Measurements from ENCODE around the gene CTNNA1.
"Not testable (repeated sequence)": the region's sequence is repeated elsewhere in the genome, so short reads cannot be mapped to it uniquely, and the experiment has no call there.

Gene CTNNA1

GRCh38 chr5:138833080-138833479 lies 79.9 kb downstream of the CTNNA1 start (continued):
- TF ChIP-seq ZNF626 (tag by site-specific recombination; IDR thresholded peaks at IDR 0.05) (no peak), EGR2 (tag by site-specific recombination; IDR thresholded peaks at IDR 0.05; ENCODE audit: low read depth) (no peak)

DNA sequence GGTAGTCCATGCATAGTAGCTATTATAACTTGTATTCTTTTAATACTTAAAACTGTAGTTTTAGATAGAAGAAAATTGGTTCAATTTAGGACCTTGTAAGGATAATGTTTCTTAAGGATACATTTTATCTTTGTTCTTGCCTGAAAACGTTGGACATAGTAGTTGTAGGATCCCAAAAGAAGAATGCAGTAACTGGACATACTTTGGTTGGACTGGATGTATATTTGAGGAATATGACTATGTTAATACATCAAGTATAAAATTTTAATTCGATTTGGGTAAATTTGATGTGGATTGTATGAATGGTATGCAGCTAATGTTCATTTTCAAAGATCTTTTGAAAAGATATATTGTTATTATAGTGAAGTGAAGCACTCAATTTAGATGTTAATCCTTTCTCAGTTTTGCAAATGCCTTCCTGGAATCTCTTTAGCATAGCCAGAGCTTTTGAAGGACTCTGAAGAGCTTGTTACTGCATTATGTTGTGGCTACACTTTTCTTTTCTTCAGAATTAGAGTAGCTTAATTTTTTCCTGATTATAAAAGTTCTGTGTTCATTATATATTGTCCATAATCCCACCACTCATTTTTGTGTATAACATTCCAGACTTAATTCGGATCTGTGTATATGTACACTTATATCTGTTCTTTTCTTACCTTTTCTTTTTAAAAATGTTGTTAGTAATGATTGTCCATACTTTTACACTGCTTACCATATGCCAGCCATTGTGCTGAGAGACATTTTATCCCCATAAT lies 80.7 kb downstream of the CTNNA1 start:
- Histone ChIP-seq H3K36me3 (ENCODE audit: control insufficient read depth in 2 of 2, insufficient read depth in 1 of 2, low read length in 2 of 2) (peaks cover 7 to 14% of the 10 kb centered on the region in 2 experiments), H3K4me1 (ENCODE audit: control insufficient read depth, insufficient read depth, low read length) (peaks cover 8% of the 10 kb centered on the region), H3K9me3 (ENCODE audit: control insufficient read depth, insufficient read depth, low read depth, low read length) (no peaks in the 10 kb centered on the region), H3K27ac (ENCODE audit: extremely low read depth, low read depth, low read length) (no peak overlapping the region), H3K4me3 (ENCODE audit: low read depth, low read length) (no peak overlapping the region)
- POLR2A ChIA-PET, result no interaction called here
- TF ChIP-seq SP3 (tag by site-specific recombination; IDR thresholded peaks at IDR 0.05), result no peak
- CTCF ChIA-PET, result interaction anchor here (0.6 to 1.2 kb wide), 4 partner anchors 9 to 273 kb away, joined by 3 to 8 read pairs (median 4); no protein-coding TSS in a partner anchor

DNA sequence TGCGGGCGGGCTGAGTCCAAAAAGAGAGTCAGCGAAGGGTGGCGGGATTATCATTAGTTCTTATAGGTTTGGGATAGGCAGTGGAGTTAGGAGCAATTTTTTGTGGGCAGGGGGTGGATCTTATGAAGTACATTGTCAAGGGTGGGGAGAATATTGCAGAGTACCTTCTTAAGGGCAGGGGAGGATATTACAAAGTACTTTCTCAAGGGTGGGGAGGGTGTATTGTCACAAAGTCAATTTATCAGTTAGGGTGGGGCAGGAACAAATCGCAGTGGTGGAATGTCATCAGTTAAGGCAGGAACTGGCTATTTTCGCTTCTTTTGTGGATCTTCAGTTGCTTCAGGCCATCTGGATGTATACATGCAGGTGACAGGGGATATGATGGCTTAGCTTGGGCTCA lies 81.6 kb downstream of the CTNNA1 start:
- H3K27ac ChIP-seq (ENCODE audit: extremely low read depth, low read depth, low read length); H3K36me3 ChIP-seq (ENCODE audit: control insufficient read depth in 2 of 2, insufficient read depth in 1 of 2, low read length in 2 of 2); H3K4me3 ChIP-seq (ENCODE audit: low read depth, low read length); POLR2A ChIA-PET; H3K9me3 ChIP-seq (ENCODE audit: control insufficient read depth, insufficient read depth, low read depth, low read length): not testable (repeated sequence)
- CTCF ChIA-PET, result interaction anchor here (1.2 to 1.3 kb wide), 2 partner anchors 9 to 10 kb away, joined by 5 to 8 read pairs; no protein-coding TSS in a partner anchor
- peak; percentile 22; the same call in 1 of the 2 replicates for TF ChIP-seq KLF1 (tag by site-specific recombination; IDR thresholded peaks at IDR 0.05)
- peaks cover 11% of the 10 kb centered on the region for H3K4me1 ChIP-seq (ENCODE audit: control insufficient read depth, insufficient read depth, low read length)

- Histone ChIP-seq H3K9me3 (ENCODE audit: control insufficient read depth, insufficient read depth, low read depth, low read length) (no peaks in the 10 kb centered on the region), H3K4me3 (ENCODE audit: low read depth, low read length) (no peak overlapping the region), H3K4me1 (ENCODE audit: control insufficient read depth, insufficient read depth, low read length) (peaks cover 5% of the 10 kb centered on the region), H3K27ac (ENCODE audit: extremely low read depth, low read depth, low read length) (no peak overlapping the region), H3K36me3 (ENCODE audit: control insufficient read depth in 2 of 2, insufficient read depth in 1 of 2, low read length in 2 of 2) (no peaks in the 10 kb centered on the region)
- CTCF ChIA-PET, result interaction anchor here (0.6 kb wide), 1 partner anchor 18 kb away, joined by 3 read pairs; no protein-coding TSS in a partner anchor
- TF ChIP-seq AEBP2 (tag by site-specific recombination; IDR thresholded peaks at IDR 0.05; ENCODE audit: borderline replicate concordance) (no peak), ZNF830 (tag by site-specific recombination; IDR thresholded peaks at IDR 0.05; ENCODE audit: low read depth) (no peak), ZSCAN18 (tag by site-specific recombination; IDR thresholded peaks at IDR 0.05) (no peak), MZF1 (tag by site-specific recombination; IDR thresholded peaks at IDR 0.05; ENCODE audit: borderline replicate concordance) (no peak), ZBTB49 (tag by site-specific recombination; IDR thresholded peaks at IDR 0.05; ENCODE audit: low read depth) (no peak), ZNF610 (tag by site-specific recombination; IDR thresholded peaks at IDR 0.05; ENCODE audit: borderline replicate concordance) (no peak), ZNF426 (tag by site-specific recombination; IDR thresholded peaks at IDR 0.05) (no peak)
- TF ChIP-seq, protein P1, sequence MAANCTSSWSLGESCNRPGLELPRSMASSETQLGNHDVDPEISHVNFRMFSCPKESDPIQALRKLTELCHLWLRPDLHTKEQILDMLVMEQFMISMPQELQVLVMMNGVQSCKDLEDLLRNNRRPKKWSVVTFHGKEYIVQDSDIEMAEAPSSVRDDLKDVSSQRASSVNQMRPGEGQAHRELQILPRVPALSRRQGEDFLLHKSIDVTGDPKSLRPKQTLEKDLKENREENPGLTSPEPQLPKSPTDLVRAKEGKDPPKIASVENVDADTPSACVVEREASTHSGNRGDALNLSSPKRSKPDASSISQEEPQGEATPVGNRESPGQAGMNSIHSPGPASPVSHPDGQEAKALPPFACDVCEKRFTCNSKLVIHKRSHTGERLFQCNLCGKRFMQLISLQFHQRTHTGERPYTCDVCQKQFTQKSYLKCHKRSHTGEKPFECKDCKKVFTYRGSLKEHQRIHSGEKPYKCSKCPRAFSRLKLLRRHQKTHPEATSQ (tag by site-specific recombination; IDR thresholded peaks at IDR 0.05), result no peak
- TF ChIP-seq, protein P2, sequence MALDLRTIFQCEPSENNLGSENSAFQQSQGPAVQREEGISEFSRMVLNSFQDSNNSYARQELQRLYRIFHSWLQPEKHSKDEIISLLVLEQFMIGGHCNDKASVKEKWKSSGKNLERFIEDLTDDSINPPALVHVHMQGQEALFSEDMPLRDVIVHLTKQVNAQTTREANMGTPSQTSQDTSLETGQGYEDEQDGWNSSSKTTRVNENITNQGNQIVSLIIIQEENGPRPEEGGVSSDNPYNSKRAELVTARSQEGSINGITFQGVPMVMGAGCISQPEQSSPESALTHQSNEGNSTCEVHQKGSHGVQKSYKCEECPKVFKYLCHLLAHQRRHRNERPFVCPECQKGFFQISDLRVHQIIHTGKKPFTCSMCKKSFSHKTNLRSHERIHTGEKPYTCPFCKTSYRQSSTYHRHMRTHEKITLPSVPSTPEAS (tag by site-specific recombination; IDR thresholded peaks at IDR 0.05), result no peak
- TF ChIP-seq, protein P3, sequence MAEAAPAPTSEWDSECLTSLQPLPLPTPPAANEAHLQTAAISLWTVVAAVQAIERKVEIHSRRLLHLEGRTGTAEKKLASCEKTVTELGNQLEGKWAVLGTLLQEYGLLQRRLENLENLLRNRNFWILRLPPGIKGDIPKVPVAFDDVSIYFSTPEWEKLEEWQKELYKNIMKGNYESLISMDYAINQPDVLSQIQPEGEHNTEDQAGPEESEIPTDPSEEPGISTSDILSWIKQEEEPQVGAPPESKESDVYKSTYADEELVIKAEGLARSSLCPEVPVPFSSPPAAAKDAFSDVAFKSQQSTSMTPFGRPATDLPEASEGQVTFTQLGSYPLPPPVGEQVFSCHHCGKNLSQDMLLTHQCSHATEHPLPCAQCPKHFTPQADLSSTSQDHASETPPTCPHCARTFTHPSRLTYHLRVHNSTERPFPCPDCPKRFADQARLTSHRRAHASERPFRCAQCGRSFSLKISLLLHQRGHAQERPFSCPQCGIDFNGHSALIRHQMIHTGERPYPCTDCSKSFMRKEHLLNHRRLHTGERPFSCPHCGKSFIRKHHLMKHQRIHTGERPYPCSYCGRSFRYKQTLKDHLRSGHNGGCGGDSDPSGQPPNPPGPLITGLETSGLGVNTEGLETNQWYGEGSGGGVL (tag by site-specific recombination; IDR thresholded peaks at IDR 0.05), result no peak
- POLR2A ChIA-PET, result no interaction called here
Observed at GRCh38 chr5:138837160-138837559, 83.9 kb downstream of the CTNNA1 start.

All from HEK293 (cell line).